DOHH2 (cell line): Measurements from ENCODE around the gene GOT1.

Source experiments
- CTCF ChIP-seq: fragments of 200-600 bp; sonication (generic); IDR thresholded peaks from one replicate; pipeline ENCODE4 v1.5.1; 2014; ENCODE audit warnings: antibody characterized with exemption, mild to moderate bottlenecking, low read depth, low read length; ENCODE audit not compliant: poor library complexity, severe bottlenecking
- EZH2phosphoT487 ChIP-seq: fragments of 200-600 bp; sonication (generic); IDR thresholded peaks from 2 replicates; pipeline ENCODE4 v1.6.1; 2017; ENCODE audit warnings: borderline replicate concordance, mild to moderate bottlenecking, antibody characterized with exemption, low read length, moderate library complexity, mixed read lengths

- no peak for TF ChIP-seq CTCF
- TF ChIP-seq EZH2phosphoT487, result no peak
These were observed 21.6 kb upstream of the GOT1 start for GRCh38 chr10:99451981-99452380.
